HL-60 (cell line): ENCODE results near the gene COPS9.

Source experiments
- DNase-seq, 2 experiments: peaks; one replicate each; pipeline ENCODE4 v3.0.0-alpha.2; 2010 to 2020; ENCODE audit warnings: low read depth in 1 of 2, low spot score in 1 of 2
- H3K27ac ChIP-seq: fragments of 250-450 bp; sonication (Bioruptor Pico); replicated peaks from 2 replicates; pipeline ENCODE4 v1.5.1; 2020; ENCODE audit warnings: mild to moderate bottlenecking, moderate library complexity
- H3K27me3 ChIP-seq: fragments of 250-450 bp; sonication (Bioruptor Pico); 2 replicates; pipeline ENCODE4 v1.5.1; 2021; ENCODE audit warnings: mild to moderate bottlenecking, moderate library complexity; ENCODE audit not compliant: insufficient read depth, poor library complexity, severe bottlenecking
- H3K4me3 ChIP-seq: replicated peaks from 2 replicates; pipeline ENCODE4 v1.5.1; 2011; ENCODE audit warnings: mild to moderate bottlenecking, control low read depth, low read length; ENCODE audit not compliant: insufficient read depth
- GABPA ChIP-seq: IDR thresholded peaks from 2 replicates; pipeline ENCODE4 v1.6.1; 2012; ENCODE audit warnings: low read depth
- POLR2AphosphoS5 ChIP-seq: IDR thresholded peaks from 2 replicates; pipeline ENCODE4 v1.6.1; 2012; ENCODE audit warnings: low read depth
- SPI1 ChIP-seq: IDR thresholded peaks from 2 replicates; pipeline ENCODE4 v1.6.1; 2012; ENCODE audit warnings: low read depth, mild to moderate bottlenecking, borderline replicate concordance
- TF ChIP-seq, protein P1 (sequence below): IDR thresholded peaks from one replicate; pipeline ENCODE4 v1.5.1; 2011; ENCODE audit warnings: low read length, control low read depth, inconsistent platforms; ENCODE audit not compliant: insufficient read depth
- TF ChIP-seq, protein P2 (sequence below): IDR thresholded peaks from 2 replicates; pipeline ENCODE4 v1.6.1; 2012; ENCODE audit warnings: low read depth; ENCODE audit not compliant: insufficient replicate concordance

Gene COPS9

DNA sequence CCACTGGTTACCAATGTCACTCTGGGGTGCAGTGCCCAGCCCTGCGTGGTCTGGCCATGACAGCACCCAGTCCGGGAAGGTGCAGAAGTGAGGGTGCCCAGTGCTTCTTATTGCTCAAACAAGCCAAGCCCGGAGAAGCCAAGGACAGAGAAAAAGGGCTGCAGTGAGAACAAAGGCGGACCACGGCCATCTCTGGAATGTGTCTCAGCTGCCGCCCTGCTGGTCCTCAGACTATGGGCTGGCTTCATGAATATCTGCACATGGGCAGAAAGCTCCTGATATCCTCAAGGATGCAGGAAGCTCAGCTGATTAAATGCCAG is 28.7 kb downstream of the COPS9 start:
- no peak overlapping the region for H3K4me3 ChIP-seq
- H3K27ac ChIP-seq = no peak overlapping the region
- DNase-seq = no peak
- no peak for TF ChIP-seq POLR2AphosphoS5
- TF ChIP-seq, protein P1, sequence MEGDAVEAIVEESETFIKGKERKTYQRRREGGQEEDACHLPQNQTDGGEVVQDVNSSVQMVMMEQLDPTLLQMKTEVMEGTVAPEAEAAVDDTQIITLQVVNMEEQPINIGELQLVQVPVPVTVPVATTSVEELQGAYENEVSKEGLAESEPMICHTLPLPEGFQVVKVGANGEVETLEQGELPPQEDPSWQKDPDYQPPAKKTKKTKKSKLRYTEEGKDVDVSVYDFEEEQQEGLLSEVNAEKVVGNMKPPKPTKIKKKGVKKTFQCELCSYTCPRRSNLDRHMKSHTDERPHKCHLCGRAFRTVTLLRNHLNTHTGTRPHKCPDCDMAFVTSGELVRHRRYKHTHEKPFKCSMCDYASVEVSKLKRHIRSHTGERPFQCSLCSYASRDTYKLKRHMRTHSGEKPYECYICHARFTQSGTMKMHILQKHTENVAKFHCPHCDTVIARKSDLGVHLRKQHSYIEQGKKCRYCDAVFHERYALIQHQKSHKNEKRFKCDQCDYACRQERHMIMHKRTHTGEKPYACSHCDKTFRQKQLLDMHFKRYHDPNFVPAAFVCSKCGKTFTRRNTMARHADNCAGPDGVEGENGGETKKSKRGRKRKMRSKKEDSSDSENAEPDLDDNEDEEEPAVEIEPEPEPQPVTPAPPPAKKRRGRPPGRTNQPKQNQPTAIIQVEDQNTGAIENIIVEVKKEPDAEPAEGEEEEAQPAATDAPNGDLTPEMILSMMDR = no peak
- TF ChIP-seq, protein P2, sequence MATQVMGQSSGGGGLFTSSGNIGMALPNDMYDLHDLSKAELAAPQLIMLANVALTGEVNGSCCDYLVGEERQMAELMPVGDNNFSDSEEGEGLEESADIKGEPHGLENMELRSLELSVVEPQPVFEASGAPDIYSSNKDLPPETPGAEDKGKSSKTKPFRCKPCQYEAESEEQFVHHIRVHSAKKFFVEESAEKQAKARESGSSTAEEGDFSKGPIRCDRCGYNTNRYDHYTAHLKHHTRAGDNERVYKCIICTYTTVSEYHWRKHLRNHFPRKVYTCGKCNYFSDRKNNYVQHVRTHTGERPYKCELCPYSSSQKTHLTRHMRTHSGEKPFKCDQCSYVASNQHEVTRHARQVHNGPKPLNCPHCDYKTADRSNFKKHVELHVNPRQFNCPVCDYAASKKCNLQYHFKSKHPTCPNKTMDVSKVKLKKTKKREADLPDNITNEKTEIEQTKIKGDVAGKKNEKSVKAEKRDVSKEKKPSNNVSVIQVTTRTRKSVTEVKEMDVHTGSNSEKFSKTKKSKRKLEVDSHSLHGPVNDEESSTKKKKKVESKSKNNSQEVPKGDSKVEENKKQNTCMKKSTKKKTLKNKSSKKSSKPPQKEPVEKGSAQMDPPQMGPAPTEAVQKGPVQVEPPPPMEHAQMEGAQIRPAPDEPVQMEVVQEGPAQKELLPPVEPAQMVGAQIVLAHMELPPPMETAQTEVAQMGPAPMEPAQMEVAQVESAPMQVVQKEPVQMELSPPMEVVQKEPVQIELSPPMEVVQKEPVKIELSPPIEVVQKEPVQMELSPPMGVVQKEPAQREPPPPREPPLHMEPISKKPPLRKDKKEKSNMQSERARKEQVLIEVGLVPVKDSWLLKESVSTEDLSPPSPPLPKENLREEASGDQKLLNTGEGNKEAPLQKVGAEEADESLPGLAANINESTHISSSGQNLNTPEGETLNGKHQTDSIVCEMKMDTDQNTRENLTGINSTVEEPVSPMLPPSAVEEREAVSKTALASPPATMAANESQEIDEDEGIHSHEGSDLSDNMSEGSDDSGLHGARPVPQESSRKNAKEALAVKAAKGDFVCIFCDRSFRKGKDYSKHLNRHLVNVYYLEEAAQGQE = no peak
- no peak for TF ChIP-seq GABPA
- TF ChIP-seq SPI1 = no peak
- H3K27me3 ChIP-seq = no peaks in the 10 kb centered on the region

GRCh38 chr2:240106765-240107476 is 29.2 kb downstream of the COPS9 start:
- Histone ChIP-seq H3K27me3 (no peaks in the 10 kb centered on the region), H3K4me3 (no peak overlapping the region), H3K27ac (no peak overlapping the region)
- DNase-seq = no peak
- TF ChIP-seq, protein P1 = no peak
- TF ChIP-seq SPI1 = no peak
- TF ChIP-seq, protein P2 = no peak
- TF ChIP-seq GABPA = no peak
- no peak for TF ChIP-seq POLR2AphosphoS5

- Histone ChIP-seq H3K4me3 (no peak overlapping the region), H3K27ac (no peak overlapping the region), H3K27me3 (peaks cover 1% of the 10 kb centered on the region)
- no peak for TF ChIP-seq GABPA
- TF ChIP-seq SPI1 = no peak
- TF ChIP-seq, protein P2 = no peak
- TF ChIP-seq, protein P1 = no peak
- TF ChIP-seq POLR2AphosphoS5 = no peak
- DNase-seq = no peak
These were observed 30.1 kb downstream of the COPS9 start for GRCh38 chr2:240105982-240106381.
